ENCODE data around the gene F2RL2. TPM values are rescaled to one million over a fixed set of nuclear protein-coding genes. Genes with fewer than 3 reads are reported as not detected.

The F2RL2 gene
- polyA plus RNA-seq, 3 donors = 0.14 TPM; not detected in 2

DNA sequence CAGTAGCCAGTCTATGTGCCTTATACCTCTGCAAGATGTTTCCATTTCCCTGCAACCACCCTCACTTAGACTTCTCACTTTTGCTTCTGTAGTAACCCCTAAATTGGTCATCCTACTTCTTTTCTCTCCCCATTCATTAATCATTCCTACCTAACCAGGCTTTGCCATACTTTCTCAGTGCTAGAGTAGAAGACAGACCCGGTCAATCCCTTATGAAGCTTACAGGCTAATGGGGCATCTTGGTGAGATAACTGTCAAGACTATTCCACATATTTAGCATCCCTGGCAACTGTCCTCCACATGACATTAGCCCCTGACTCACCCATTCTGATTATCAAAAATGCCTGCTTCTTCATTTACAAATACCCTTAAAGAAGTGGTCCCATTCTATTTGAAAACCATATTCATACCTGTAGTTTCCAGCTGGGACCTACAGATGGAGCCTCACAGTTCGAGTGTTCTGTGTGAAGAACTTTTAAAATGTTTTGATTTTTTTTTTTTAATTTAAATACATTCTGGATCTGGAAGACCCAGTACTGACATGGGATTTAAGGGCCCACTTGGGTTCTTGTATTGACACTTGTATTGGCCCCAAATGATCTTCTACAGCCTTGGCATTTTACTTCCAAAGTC lies 21.0 kb downstream of the F2RL2 start:
- intact Hi-C loops (cut with micrococcal nuclease) = loop anchor here (5.0 to 10.0 kb wide), 3 partner anchors 40 to 173 kb away; no protein-coding TSS in a partner anchor
- H3K9me3 ChIP-seq (replicated peaks in 1 of 2; ENCODE audit: control insufficient read depth in 1 of 2, insufficient read depth in 1 of 2, low read length in 2 of 2) = no peaks in the 10 kb centered on the region
- peak overlapping the region in 3 of 7 donors; percentile 19 to 42 (median 25) for H3K27ac Mint-ChIP-seq
- H3K4me2 ChIP-seq (replicated peaks; ENCODE audit: extremely low read depth, low read length, poor library complexity, severe bottlenecking) = no peak overlapping the region
- peaks cover 20% of the 10 kb centered on the region for H4K20me1 ChIP-seq (ENCODE audit: insufficient read depth, low read length)
- no peaks in the 10 kb centered on the region for H3K4me1 ChIP-seq (ENCODE audit: control insufficient read depth in 1 of 2, insufficient read depth in 2 of 2, low read length in 2 of 2)
- no peak overlapping the region for H3K4me3 ChIP-seq (replicated peaks in 1 of 3; ENCODE audit: low read depth in 2 of 3, low read length in 3 of 3)
- H3K79me2 ChIP-seq (ENCODE audit: insufficient read depth, low read length) = no peaks in the 10 kb centered on the region
- peaks cover 76 to 86% of the 10 kb centered on the region in 2 donors for H3K36me3 Mint-ChIP-seq
- no peaks in the 10 kb centered on the region for H3K27me3 Mint-ChIP-seq (ENCODE audit: low read depth in 3 of 3)
- H3K9ac ChIP-seq (ENCODE audit: insufficient read depth, low read length, poor library complexity, severe bottlenecking) = no peak overlapping the region
- DNase-seq = no peak
- 100% methylated on average over 1 of the region's 2 CpGs for WGBS (ENCODE audit: insufficient coverage)
- H3K27me3 ChIP-seq (ENCODE audit: control insufficient read depth in 2 of 2, insufficient read depth in 2 of 2, low read length in 2 of 2) = no peaks in the 10 kb centered on the region
- TF ChIP-seq, protein P1, sequence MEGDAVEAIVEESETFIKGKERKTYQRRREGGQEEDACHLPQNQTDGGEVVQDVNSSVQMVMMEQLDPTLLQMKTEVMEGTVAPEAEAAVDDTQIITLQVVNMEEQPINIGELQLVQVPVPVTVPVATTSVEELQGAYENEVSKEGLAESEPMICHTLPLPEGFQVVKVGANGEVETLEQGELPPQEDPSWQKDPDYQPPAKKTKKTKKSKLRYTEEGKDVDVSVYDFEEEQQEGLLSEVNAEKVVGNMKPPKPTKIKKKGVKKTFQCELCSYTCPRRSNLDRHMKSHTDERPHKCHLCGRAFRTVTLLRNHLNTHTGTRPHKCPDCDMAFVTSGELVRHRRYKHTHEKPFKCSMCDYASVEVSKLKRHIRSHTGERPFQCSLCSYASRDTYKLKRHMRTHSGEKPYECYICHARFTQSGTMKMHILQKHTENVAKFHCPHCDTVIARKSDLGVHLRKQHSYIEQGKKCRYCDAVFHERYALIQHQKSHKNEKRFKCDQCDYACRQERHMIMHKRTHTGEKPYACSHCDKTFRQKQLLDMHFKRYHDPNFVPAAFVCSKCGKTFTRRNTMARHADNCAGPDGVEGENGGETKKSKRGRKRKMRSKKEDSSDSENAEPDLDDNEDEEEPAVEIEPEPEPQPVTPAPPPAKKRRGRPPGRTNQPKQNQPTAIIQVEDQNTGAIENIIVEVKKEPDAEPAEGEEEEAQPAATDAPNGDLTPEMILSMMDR (IDR thresholded peaks at IDR 0.05) = no peak
- H3K4me3 Mint-ChIP-seq = no peak overlapping the region
- no peak overlapping the region for H3K27ac ChIP-seq (ENCODE audit: low read depth in 1 of 2, low read length in 2 of 2)
- no peaks in the 10 kb centered on the region for H3K9me3 Mint-ChIP-seq
- peaks cover 11% of the 10 kb centered on the region for H3K4me1 Mint-ChIP-seq
- H2AFZ ChIP-seq (ENCODE audit: insufficient read depth, low read depth, low read length, poor library complexity, severe bottlenecking) = no peak overlapping the region
- H3K36me3 ChIP-seq (replicated peaks in 1 of 2; ENCODE audit: control insufficient read depth in 1 of 2, insufficient read depth in 2 of 2, low read length in 2 of 2) = peaks cover 81 to 98% of the 10 kb centered on the region in 2 donors

DNA sequence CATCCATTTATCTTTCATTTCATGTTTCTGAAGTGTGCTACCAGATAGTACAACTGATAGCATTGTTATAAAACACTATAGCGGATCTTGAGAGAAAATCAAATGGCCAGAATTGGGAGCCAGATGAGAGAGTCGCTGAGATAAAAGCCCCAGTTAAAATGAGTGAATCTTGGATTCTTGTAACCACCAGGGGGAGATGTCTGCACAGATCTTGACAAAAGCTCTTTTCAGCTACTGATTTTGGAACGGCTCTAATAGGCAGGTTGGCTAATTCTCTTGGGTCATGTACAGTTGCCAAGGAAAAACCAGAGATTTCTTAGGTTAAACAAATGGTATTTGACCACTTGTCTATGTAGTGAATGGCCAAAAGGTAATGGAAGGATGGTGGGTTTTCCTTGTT lies 21.7 kb downstream of the F2RL2 start:
- Mint-ChIP-seq H3K27ac (no peak overlapping the region), H3K4me1 (peaks cover 6% of the 10 kb centered on the region), H3K9me3 (no peaks in the 10 kb centered on the region), H3K27me3 (ENCODE audit: low read depth in 3 of 3) (no peaks in the 10 kb centered on the region), H3K36me3 (peaks cover 74 to 86% of the 10 kb centered on the region in 2 donors), H3K4me3 (no peak overlapping the region)
- Histone ChIP-seq H3K4me2 (replicated peaks; ENCODE audit: extremely low read depth, low read length, poor library complexity, severe bottlenecking) (no peak overlapping the region), H3K27me3 (ENCODE audit: control insufficient read depth in 2 of 2, insufficient read depth in 2 of 2, low read length in 2 of 2) (no peaks in the 10 kb centered on the region), H3K27ac (ENCODE audit: low read depth in 1 of 2, low read length in 2 of 2) (no peak overlapping the region), H3K9ac (ENCODE audit: insufficient read depth, low read length, poor library complexity, severe bottlenecking) (no peak overlapping the region), H3K79me2 (ENCODE audit: insufficient read depth, low read length) (no peaks in the 10 kb centered on the region), H2AFZ (ENCODE audit: insufficient read depth, low read depth, low read length, poor library complexity, severe bottlenecking) (no peak overlapping the region), H3K36me3 (replicated peaks in 1 of 2; ENCODE audit: control insufficient read depth in 1 of 2, insufficient read depth in 2 of 2, low read length in 2 of 2) (peaks cover 82 to 98% of the 10 kb centered on the region in 2 donors), H3K9me3 (replicated peaks in 1 of 2; ENCODE audit: control insufficient read depth in 1 of 2, insufficient read depth in 1 of 2, low read length in 2 of 2) (no peaks in the 10 kb centered on the region), H3K4me3 (replicated peaks in 1 of 3; ENCODE audit: low read depth in 2 of 3, low read length in 3 of 3) (no peak overlapping the region), H4K20me1 (ENCODE audit: insufficient read depth, low read length) (peaks cover 20% of the 10 kb centered on the region), H3K4me1 (ENCODE audit: control insufficient read depth in 1 of 2, insufficient read depth in 2 of 2, low read length in 2 of 2) (no peaks in the 10 kb centered on the region)
- intact Hi-C loops (cut with micrococcal nuclease) = loop anchor here (2.0 to 10.0 kb wide), 4 partner anchors 39 to 173 kb away; no protein-coding TSS in a partner anchor
- DNase-seq = peak; percentile 26 to 50 (median 42)
- 37% methylated on average over 3 of the region's 3 CpGs for WGBS (ENCODE audit: insufficient coverage)
- TF ChIP-seq, protein P1 (IDR thresholded peaks at IDR 0.05) = peak; percentile 77
